SH-SY5Y (cell line): ENCODE data around the gene FAM81A.

ENCODE experiments used
- GATA2 ChIP-seq: IDR thresholded peaks from 2 replicates; pipeline ENCODE4 v1.6.1; 2011; ENCODE audit warnings: mild to moderate bottlenecking, low read depth, low read length
- GATA3 ChIP-seq: IDR thresholded peaks from 2 replicates; pipeline ENCODE4 v1.6.1; 2011; ENCODE audit warnings: low read depth, mild to moderate bottlenecking, low read length, moderate library complexity

- TF ChIP-seq GATA3, result no peak
- no peak for TF ChIP-seq GATA2
Measured at GRCh38 chr15:59437817-59438624, at the start of gene FAM81A.
